Stimulated activated naive CD8-positive, alpha-beta T cell treated with anti-CD3 and anti-CD28 coated beads, Interleukin-15, Interleukin-2, amounts not matched to agents 100 U/mL and 50 U/mL, for 24 hours (primary cell): Measurements from ENCODE around the gene SYT7.

Experiments
- ATAC-seq: fragments of 150-1000 bp; cut with Tn5 transposase; one replicate; pipeline ENCODE4 v1.10.0; 2021
- DNase-seq: peaks from one replicate; pipeline ENCODE4 v3.0.0; 2021

The SYT7 gene

GRCh38 chr11:61555051-61555969 lies 25.6 kb downstream of the SYT7 start:
- DNase-seq: no peak
- no peak for ATAC-seq

- no peak for ATAC-seq
- no peak for DNase-seq
Observed at GRCh38 chr11:61554172-61554988, 26.5 kb downstream of the SYT7 start.

GRCh38 chr11:61553373-61554171 lies 27.3 kb downstream of the SYT7 start:
- no peak for ATAC-seq

GRCh38 chr11:61552108-61552635 lies 28.7 kb downstream of the SYT7 start:
- DNase-seq (no peak), ATAC-seq (no peak)

More at GRCh38 chr11:61553373-61554171, 27.3 kb downstream of the SYT7 start:
- no peak for DNase-seq

- ATAC-seq: no peak
- DNase-seq: no peak
Observed at GRCh38 chr11:61551634-61552033, 29.2 kb downstream of the SYT7 start.

- ATAC-seq (no peak), DNase-seq (no peak)
Observed at GRCh38 chr11:61550665-61551227, 30.1 kb downstream of the SYT7 start.

GRCh38 chr11:61549662-61550568 lies 31.0 kb downstream of the SYT7 start:
- ATAC-seq (no peak), DNase-seq (no peak)

- no peak for ATAC-seq
- no peak for DNase-seq
Observed at GRCh38 chr11:61549177-61549576, 31.7 kb downstream of the SYT7 start.

- no peak for ATAC-seq
- DNase-seq: no peak
Observed at GRCh38 chr11:61547246-61547645, 33.6 kb downstream of the SYT7 start.

GRCh38 chr11:61546663-61547062 lies 34.2 kb downstream of the SYT7 start:
- DNase-seq (no peak), ATAC-seq (no peak)

- ATAC-seq: no peak
- no peak for DNase-seq
Observed at GRCh38 chr11:61545921-61546320, 35.0 kb downstream of the SYT7 start.

GRCh38 chr11:61545341-61545740 lies 35.5 kb downstream of the SYT7 start:
- DNase-seq (no peak), ATAC-seq (no peak)

GRCh38 chr11:61544466-61544865 lies 36.4 kb downstream of the SYT7 start:
- DNase-seq: no peak
- ATAC-seq: no peak

- DNase-seq: no peak
- no peak for ATAC-seq
Observed at GRCh38 chr11:61543606-61544306, 37.1 kb downstream of the SYT7 start.

- DNase-seq (no peak), ATAC-seq (no peak)
Observed at GRCh38 chr11:61542705-61543104, 38.2 kb downstream of the SYT7 start.

- no peak for ATAC-seq
- no peak for DNase-seq
Observed at GRCh38 chr11:61542024-61542461, 38.8 kb downstream of the SYT7 start.

- ATAC-seq: no peak
Observed at GRCh38 chr11:61541598-61541997, 39.3 kb downstream of the SYT7 start.

GRCh38 chr11:61540528-61540927 lies 40.3 kb downstream of the SYT7 start:
- ATAC-seq (no peak), DNase-seq (no peak)

More at GRCh38 chr11:61541598-61541997, 39.3 kb downstream of the SYT7 start:
- DNase-seq: no peak

- DNase-seq (no peak), ATAC-seq (no peak)
Observed at GRCh38 chr11:61539831-61540357, 41.0 kb downstream of the SYT7 start.

- ATAC-seq (no peak), DNase-seq (no peak)
Observed at GRCh38 chr11:61539006-61539405, 41.9 kb downstream of the SYT7 start.
